ENCODE results near the gene SLFN12L.

GRCh38 chr17:35575759-35576158 lies 38.3 kb upstream of the SLFN12L start:
- TF ChIP-seq CTCF (IDR thresholded peaks at IDR 0.05) (no peak), POLR2A (IDR thresholded peaks at IDR 0.05) (no peak)

Measured in vagina (tissue), 2 donors.